Chondrocyte (in vitro differentiated cells): ENCODE measurements around the gene APOA1. TPM values are rescaled to one million over a fixed set of nuclear protein-coding genes. Genes with fewer than 3 reads are reported as not detected.
"Not testable (repeated sequence)": the region's sequence is repeated elsewhere in the genome, so short reads cannot be mapped to it uniquely, and the experiment has no call there.

Experiments used
- DNase-seq: peaks from one replicate; pipeline ENCODE4 v3.0.0; 2021; ENCODE audit warnings: mixed read lengths, low spot score
- H3K27ac Mint-ChIP-seq: one replicate; pipeline ENCODE4 v1.8.0; 2021; ENCODE audit warnings: mild to moderate bottlenecking, moderate library complexity, mixed read lengths; ENCODE audit not compliant: unreplicated experiment
- H3K27me3 Mint-ChIP-seq: 2 replicates; pipeline ENCODE4 v1.8.0; 2021; ENCODE audit warnings: low read depth, mixed read lengths
- H3K36me3 Mint-ChIP-seq: 2 replicates; pipeline ENCODE4 v1.8.0; 2021; ENCODE audit warnings: low read depth, mixed read lengths
- H3K4me1 Mint-ChIP-seq: 2 replicates; pipeline ENCODE4 v1.8.0; 2021; ENCODE audit warnings: low read depth, mild to moderate bottlenecking, mixed read lengths
- H3K4me3 Mint-ChIP-seq: one replicate; pipeline ENCODE4 v1.8.0; 2021; ENCODE audit warnings: mild to moderate bottlenecking, moderate library complexity, mixed read lengths; ENCODE audit not compliant: unreplicated experiment
- H3K9me3 Mint-ChIP-seq: 2 replicates; pipeline ENCODE4 v1.8.0; 2021; ENCODE audit warnings: low read depth, mixed read lengths
- total RNA-seq: library from RNA; stranded (reverse); gene quantifications from 3 replicates; pipeline ENCODE4 v1.2.1, GENCODE V29; 2021
- TF ChIP-seq, protein P1 (sequence below): fragments of 200-600 bp; sonication (generic); IDR thresholded peaks from 2 replicates; pipeline ENCODE4 v1.5.0; 2021; ENCODE audit warnings: antibody characterized with exemption, mild to moderate bottlenecking, moderate library complexity

APOA1 gene
- total RNA-seq, 1 donor from 2014 or later = not detected

DNA sequence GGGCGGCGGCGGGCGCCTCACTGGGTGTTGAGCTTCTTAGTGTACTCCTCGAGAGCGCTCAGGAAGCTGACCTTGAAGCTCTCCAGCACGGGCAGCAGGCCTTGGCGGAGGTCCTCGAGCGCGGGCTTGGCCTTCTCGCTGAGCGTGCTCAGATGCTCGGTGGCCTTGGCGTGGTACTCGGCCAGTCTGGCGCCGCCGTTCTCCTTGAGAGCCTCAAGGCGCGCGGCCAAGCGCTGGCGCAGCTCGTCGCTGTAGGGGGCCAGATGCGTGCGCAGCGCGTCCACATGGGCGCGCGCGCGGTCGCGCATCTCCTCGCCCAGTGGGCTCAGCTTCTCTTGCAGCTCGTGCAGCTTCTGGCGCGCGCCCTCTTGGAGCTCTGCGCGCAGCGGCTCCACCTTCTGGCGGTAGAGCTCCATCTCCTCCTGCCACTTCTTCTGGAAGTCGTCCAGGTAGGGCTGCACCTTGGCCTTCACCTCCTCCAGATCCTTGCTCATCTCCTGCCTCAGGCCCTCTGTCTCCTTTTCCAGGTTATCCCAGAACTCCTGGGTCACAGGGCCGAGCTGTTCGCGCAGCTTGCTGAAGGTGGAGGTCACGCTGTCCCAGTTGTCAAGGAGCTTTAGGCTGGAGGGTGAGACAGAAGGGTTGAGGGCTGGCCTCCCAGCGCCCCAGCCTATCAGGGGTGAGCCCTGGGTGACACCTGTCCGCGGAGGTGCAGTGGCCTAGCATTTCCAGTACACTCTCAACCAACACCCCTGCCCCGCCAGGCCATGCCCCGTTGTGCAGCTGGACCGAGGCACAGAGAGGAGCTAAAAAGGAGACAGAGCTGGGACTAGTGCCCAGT lies 1.4 kb downstream of the APOA1 start:
- Mint-ChIP-seq H3K27ac (no peak overlapping the region), H3K27me3 (no peaks in the 10 kb centered on the region), H3K4me3 (peak overlapping the region; percentile 59), H3K4me1 (peaks cover 9% of the 10 kb centered on the region), H3K36me3 (no peaks in the 10 kb centered on the region), H3K9me3 (no peaks in the 10 kb centered on the region)
- TF ChIP-seq, protein P1, sequence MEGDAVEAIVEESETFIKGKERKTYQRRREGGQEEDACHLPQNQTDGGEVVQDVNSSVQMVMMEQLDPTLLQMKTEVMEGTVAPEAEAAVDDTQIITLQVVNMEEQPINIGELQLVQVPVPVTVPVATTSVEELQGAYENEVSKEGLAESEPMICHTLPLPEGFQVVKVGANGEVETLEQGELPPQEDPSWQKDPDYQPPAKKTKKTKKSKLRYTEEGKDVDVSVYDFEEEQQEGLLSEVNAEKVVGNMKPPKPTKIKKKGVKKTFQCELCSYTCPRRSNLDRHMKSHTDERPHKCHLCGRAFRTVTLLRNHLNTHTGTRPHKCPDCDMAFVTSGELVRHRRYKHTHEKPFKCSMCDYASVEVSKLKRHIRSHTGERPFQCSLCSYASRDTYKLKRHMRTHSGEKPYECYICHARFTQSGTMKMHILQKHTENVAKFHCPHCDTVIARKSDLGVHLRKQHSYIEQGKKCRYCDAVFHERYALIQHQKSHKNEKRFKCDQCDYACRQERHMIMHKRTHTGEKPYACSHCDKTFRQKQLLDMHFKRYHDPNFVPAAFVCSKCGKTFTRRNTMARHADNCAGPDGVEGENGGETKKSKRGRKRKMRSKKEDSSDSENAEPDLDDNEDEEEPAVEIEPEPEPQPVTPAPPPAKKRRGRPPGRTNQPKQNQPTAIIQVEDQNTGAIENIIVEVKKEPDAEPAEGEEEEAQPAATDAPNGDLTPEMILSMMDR = peak; percentile 83
- DNase-seq = no peak

DNA sequence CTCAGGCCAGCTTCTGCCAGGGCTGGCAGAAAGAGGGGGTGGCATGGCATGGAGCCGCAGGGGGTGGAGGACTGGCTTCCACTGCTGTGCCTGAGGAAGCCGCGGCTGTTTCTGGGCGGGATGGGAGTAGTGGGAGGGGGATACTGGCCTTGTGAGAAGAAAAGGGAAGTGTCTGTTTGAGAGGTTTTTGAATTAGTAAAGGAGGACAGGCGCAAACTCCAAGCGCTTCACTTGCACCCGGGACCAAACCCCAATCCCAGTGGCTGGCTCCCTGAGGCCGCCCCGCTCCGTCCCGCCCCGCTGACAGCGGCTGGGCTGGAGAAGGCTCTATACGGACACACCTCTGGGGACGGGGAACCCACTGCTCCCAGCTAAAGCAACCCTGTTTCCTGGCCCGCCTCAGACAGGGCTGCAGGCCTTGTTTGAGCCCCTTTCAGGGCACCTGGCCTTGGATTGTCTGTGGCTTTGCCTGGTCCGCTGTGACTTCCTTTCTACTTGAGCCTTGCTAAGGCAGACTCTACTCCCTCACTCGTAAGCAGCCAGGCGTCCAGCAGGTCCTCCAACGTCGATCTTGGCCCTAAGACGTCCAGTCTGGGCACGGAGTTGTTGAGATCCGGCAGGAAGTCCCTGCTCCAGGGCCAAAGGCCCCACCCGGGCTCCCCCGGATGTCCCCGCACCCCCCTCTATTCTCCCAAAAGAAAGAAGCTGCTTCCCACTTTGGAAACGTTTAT lies 2.2 kb downstream of the APOA1 start:
- Mint-ChIP-seq H3K27me3 (no peaks in the 10 kb centered on the region), H3K27ac (no peak overlapping the region), H3K36me3 (no peaks in the 10 kb centered on the region), H3K9me3 (no peaks in the 10 kb centered on the region), H3K4me1 (peaks cover 9% of the 10 kb centered on the region), H3K4me3 (peak overlapping the region; percentile 59)
- TF ChIP-seq, protein P1 = no peak
- no peak for DNase-seq

- not testable (repeated sequence) for H3K9me3 Mint-ChIP-seq, DNase-seq, H3K27ac Mint-ChIP-seq, H3K27me3 Mint-ChIP-seq, H3K36me3 Mint-ChIP-seq
- Mint-ChIP-seq H3K4me3 (peak overlapping the region; percentile 8), H3K4me1 (peaks cover 11% of the 10 kb centered on the region)
Observed at GRCh38 chr11:116834535-116835041, 2.8 kb downstream of the APOA1 start.

GRCh38 chr11:116833816-116834534 lies 3.4 kb downstream of the APOA1 start:
- TF ChIP-seq, protein P1 = no peak
- Mint-ChIP-seq H3K4me1 (peaks cover 15% of the 10 kb centered on the region), H3K36me3 (no peaks in the 10 kb centered on the region), H3K27ac (no peak overlapping the region), H3K27me3 (no peaks in the 10 kb centered on the region), H3K9me3 (no peaks in the 10 kb centered on the region), H3K4me3 (no peak overlapping the region)
- no peak for DNase-seq

DNA sequence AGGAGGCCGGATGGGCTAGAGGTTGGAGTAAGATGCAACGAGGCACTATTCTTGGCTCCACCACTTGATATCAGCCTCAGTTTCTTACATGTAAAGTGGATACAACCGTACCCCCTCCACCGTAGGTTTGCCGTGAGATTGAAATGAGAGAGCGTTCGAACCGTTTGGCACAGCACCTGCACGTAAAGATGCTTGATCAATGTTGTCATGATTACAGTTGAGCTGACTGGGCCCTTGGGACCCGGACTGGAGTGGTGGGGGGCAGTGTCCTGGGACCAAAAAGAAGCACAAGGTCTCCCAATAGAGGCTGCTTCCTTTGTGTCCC lies 4.0 kb downstream of the APOA1 start:
- H3K9me3 Mint-ChIP-seq = no peaks in the 10 kb centered on the region
- H3K4me1 Mint-ChIP-seq = peaks cover 20% of the 10 kb centered on the region
- no peaks in the 10 kb centered on the region for H3K36me3 Mint-ChIP-seq
- no peak for DNase-seq
- TF ChIP-seq, protein P1 = no peak
- no peak overlapping the region for H3K27ac Mint-ChIP-seq
- H3K4me3 Mint-ChIP-seq = no peak overlapping the region
- H3K27me3 Mint-ChIP-seq = no peaks in the 10 kb centered on the region
